ENCODE data around the gene RAB29.

- no peak for TF ChIP-seq POLR2A (IDR thresholded peaks at IDR 0.05)
- no peak for TF ChIP-seq CTCF (IDR thresholded peaks at IDR 0.05)
- TF ChIP-seq POLR2AphosphoS5 (IDR thresholded peaks at IDR 0.05) = no peak
- no peak for TF ChIP-seq EP300 (IDR thresholded peaks at IDR 0.05)
Measured at GRCh38 chr1:205810448-205811157, 35.3 kb upstream of the RAB29 start.

Measured in stomach (tissue), 4 donors.